Mesothelial cell of epicardium (in vitro differentiated cells): ENCODE measurements around the gene CTLA4. TPM values are rescaled to one million over a fixed set of nuclear protein-coding genes. Genes with fewer than 3 reads are reported as not detected.

Experiments used
- DNase-seq, 2 experiments: peaks; one replicate each; pipeline ENCODE4 v3.0.0; 2021; ENCODE audit warnings: low spot score in 2 of 2; ENCODE audit not compliant: unreplicated experiment in 2 of 2
- H3K27ac Mint-ChIP-seq: 2 replicates; pipeline ENCODE4 v1.8.0; 2021; ENCODE audit warnings: mixed read lengths
- H3K27me3 Mint-ChIP-seq: 2 replicates; pipeline ENCODE4 v1.8.0; 2021; ENCODE audit warnings: low read depth, mixed read lengths
- H3K36me3 Mint-ChIP-seq: 2 replicates; pipeline ENCODE4 v1.8.0; 2021; ENCODE audit warnings: mixed read lengths
- H3K4me1 Mint-ChIP-seq: 2 replicates; pipeline ENCODE4 v1.8.0; 2021; ENCODE audit warnings: mixed read lengths
- H3K4me3 Mint-ChIP-seq: 2 replicates; pipeline ENCODE4 v1.8.0; 2021; ENCODE audit warnings: mild to moderate bottlenecking, moderate library complexity, mixed read lengths
- H3K9me3 Mint-ChIP-seq: 2 replicates; pipeline ENCODE4 v1.8.0; 2021; ENCODE audit warnings: mixed read lengths
- total RNA-seq: library from RNA; stranded (reverse); gene quantifications from 3 replicates; pipeline ENCODE4 v1.2.1, GENCODE V29; 2021
- TF ChIP-seq, protein P1 (sequence below): fragments of 200-600 bp; sonication (generic); IDR thresholded peaks from one replicate; pipeline ENCODE4 v1.5.0; 2021; ENCODE audit warnings: antibody characterized with exemption; ENCODE audit not compliant: unreplicated experiment

The CTLA4 gene
- total RNA-seq, 1 donor from 2014 or later: not detected

DNA sequence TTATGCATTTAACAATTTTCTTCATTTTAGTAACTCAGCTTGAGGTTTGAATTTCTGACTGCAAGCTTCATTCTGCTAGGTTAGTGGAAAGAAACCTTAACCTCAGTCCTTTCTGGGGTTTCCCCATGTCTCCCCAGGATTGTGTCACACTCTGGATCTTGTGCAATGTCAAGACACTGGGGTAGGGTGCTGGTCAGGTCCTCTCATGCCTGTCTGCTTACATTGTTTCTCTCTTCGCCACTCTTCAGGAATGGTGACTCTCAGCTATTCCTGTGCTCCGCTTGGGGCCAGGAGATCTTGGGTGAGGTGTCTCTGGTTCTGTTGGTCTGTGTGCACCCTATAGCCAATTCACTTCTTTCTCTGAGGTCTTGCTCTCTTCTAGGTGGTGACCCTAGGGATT is 23.9 kb downstream of the CTLA4 start:
- H3K9me3 Mint-ChIP-seq: peaks cover 6% of the 10 kb centered on the region
- peaks cover 3% of the 10 kb centered on the region for H3K4me1 Mint-ChIP-seq
- no peak for DNase-seq
- TF ChIP-seq, protein P1, sequence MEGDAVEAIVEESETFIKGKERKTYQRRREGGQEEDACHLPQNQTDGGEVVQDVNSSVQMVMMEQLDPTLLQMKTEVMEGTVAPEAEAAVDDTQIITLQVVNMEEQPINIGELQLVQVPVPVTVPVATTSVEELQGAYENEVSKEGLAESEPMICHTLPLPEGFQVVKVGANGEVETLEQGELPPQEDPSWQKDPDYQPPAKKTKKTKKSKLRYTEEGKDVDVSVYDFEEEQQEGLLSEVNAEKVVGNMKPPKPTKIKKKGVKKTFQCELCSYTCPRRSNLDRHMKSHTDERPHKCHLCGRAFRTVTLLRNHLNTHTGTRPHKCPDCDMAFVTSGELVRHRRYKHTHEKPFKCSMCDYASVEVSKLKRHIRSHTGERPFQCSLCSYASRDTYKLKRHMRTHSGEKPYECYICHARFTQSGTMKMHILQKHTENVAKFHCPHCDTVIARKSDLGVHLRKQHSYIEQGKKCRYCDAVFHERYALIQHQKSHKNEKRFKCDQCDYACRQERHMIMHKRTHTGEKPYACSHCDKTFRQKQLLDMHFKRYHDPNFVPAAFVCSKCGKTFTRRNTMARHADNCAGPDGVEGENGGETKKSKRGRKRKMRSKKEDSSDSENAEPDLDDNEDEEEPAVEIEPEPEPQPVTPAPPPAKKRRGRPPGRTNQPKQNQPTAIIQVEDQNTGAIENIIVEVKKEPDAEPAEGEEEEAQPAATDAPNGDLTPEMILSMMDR: no peak
- H3K27ac Mint-ChIP-seq: no peak overlapping the region
- H3K27me3 Mint-ChIP-seq: no peaks in the 10 kb centered on the region
- no peak overlapping the region for H3K4me3 Mint-ChIP-seq
- H3K36me3 Mint-ChIP-seq: no peaks in the 10 kb centered on the region

DNA sequence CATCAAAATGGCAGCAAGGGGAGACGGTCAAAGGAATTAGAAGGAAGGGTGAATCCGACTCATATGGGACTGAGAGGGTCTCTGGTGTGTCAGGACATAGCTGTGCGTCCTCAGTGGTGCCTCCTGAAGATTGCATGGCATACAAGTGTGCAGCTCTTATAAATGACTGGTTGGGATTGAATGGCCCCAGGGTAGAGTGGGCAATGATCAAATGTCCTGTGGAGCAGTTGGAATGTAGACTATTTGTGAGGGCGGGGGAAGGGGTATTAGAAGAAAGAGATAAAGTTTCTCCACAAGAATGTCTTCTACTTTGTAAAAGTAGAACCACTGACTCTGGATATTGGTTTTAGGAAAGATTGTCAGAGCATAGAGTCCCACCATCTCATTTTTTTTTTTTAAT is 24.6 kb downstream of the CTLA4 start:
- no peak for DNase-seq
- H3K27me3 Mint-ChIP-seq: no peaks in the 10 kb centered on the region
- H3K27ac Mint-ChIP-seq: no peak overlapping the region
- H3K4me1 Mint-ChIP-seq: peaks cover 9% of the 10 kb centered on the region
- H3K9me3 Mint-ChIP-seq: peaks cover 6% of the 10 kb centered on the region
- TF ChIP-seq, protein P1: no peak
- no peak overlapping the region for H3K4me3 Mint-ChIP-seq
- no peaks in the 10 kb centered on the region for H3K36me3 Mint-ChIP-seq

DNA sequence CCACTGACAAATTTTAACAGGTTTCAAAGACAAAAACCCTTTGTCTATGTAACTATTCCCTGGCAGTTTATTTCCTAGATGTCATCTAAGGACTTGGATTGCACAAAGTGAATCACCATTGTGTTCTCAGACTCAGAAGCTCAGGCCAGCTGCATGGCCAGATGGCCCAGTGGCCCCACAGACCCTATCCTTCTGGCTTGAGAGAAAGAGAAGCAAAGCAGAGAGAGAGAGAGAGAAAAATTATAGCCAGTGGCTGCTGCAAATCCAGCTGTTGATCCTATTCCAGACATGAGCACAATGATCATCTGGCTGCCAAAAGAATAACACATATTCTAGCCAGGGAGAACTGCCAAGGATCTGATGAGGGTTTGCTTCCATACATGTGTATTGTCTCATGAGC is 25.8 kb downstream of the CTLA4 start:
- Mint-ChIP-seq H3K36me3 (no peaks in the 10 kb centered on the region), H3K4me1 (peaks cover 11% of the 10 kb centered on the region), H3K4me3 (no peak overlapping the region), H3K27me3 (no peaks in the 10 kb centered on the region), H3K9me3 (peaks cover 6% of the 10 kb centered on the region), H3K27ac (no peak overlapping the region)
- TF ChIP-seq, protein P1: no peak
- no peak for DNase-seq

DNA sequence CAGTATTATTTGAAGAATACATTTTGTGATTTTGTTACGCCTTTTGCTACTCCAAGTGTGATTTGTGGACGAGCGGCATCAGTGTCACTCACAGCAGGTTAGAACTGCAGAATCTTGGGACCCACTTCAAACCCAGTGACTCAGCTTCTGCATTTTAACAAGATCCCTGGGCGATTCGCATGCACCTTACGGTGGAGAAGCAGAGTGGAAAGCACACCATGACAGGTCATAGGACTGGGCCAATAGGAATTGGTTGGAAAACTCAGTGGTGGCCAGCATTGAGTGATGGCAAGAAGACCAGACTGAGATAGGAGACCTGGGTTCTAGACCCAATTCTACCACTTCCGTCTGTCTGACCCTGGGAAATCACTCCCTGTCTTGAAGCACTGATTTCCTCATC is 26.3 kb downstream of the CTLA4 start:
- H3K4me1 Mint-ChIP-seq: peaks cover 11% of the 10 kb centered on the region
- no peak overlapping the region for H3K4me3 Mint-ChIP-seq
- no peak for DNase-seq
- no peak overlapping the region for H3K27ac Mint-ChIP-seq
- H3K27me3 Mint-ChIP-seq: no peaks in the 10 kb centered on the region
- peaks cover 6% of the 10 kb centered on the region for H3K9me3 Mint-ChIP-seq
- H3K36me3 Mint-ChIP-seq: no peaks in the 10 kb centered on the region
- TF ChIP-seq, protein P1: no peak

DNA sequence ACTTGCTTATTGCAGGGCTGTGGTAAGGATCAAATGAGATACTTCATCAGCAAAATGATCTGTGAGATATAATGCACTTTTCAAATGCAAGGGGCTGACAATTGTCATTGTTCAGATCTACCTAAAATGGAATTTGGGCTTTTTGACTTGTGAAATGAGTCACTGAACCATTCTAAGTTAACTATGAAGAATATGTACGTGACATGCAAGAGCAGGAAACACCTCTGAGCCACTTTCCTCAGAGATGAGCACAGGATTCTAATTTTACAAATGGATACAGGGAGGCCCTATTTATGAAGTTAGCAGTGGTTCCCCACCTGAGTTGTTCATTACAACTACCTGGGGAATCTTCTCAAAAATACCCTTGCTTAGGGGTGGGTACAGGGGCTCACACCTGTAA is 26.7 kb downstream of the CTLA4 start:
- Mint-ChIP-seq H3K9me3 (peaks cover 6% of the 10 kb centered on the region), H3K36me3 (no peaks in the 10 kb centered on the region), H3K4me1 (peaks cover 11% of the 10 kb centered on the region), H3K4me3 (no peak overlapping the region), H3K27ac (no peak overlapping the region), H3K27me3 (no peaks in the 10 kb centered on the region)
- DNase-seq: no peak
- TF ChIP-seq, protein P1: no peak

DNA sequence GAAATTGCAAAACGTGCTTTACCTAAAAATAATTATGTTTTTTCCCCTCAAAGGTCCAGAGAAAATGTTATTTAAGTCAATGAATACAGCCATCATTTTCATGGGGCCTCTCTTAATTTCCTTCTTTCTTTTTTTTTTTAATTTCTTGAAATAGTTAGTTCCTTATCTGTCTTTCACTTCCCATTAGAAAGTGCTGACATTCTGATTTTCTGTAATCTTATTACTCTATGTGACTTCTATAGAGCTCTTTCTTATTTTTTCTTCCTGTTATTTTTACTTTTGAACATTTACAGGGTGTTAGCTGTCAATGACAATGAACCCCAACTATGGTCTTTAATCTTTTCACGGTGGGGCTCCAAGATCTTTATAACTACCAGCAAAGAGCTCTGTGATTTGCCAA is 30.0 kb downstream of the CTLA4 start:
- Mint-ChIP-seq H3K4me3 (no peak overlapping the region), H3K9me3 (peaks cover 17% of the 10 kb centered on the region), H3K27me3 (no peaks in the 10 kb centered on the region), H3K4me1 (peaks cover 8% of the 10 kb centered on the region), H3K27ac (no peak overlapping the region), H3K36me3 (peaks cover 8% of the 10 kb centered on the region)
- TF ChIP-seq, protein P1: no peak
- DNase-seq: no peak
